NCI-H510A (cell line): ENCODE measurements around the gene RPN1.
"Not testable (repeated sequence)": the region's sequence is repeated elsewhere in the genome, so short reads cannot be mapped to it uniquely, and the experiment has no call there.

Source experiments
- DNase-seq: peaks from one replicate; lab custom pipeline; 2025; lab: John Stamatoyannopoulos, UW

RPN1 gene

DNA sequence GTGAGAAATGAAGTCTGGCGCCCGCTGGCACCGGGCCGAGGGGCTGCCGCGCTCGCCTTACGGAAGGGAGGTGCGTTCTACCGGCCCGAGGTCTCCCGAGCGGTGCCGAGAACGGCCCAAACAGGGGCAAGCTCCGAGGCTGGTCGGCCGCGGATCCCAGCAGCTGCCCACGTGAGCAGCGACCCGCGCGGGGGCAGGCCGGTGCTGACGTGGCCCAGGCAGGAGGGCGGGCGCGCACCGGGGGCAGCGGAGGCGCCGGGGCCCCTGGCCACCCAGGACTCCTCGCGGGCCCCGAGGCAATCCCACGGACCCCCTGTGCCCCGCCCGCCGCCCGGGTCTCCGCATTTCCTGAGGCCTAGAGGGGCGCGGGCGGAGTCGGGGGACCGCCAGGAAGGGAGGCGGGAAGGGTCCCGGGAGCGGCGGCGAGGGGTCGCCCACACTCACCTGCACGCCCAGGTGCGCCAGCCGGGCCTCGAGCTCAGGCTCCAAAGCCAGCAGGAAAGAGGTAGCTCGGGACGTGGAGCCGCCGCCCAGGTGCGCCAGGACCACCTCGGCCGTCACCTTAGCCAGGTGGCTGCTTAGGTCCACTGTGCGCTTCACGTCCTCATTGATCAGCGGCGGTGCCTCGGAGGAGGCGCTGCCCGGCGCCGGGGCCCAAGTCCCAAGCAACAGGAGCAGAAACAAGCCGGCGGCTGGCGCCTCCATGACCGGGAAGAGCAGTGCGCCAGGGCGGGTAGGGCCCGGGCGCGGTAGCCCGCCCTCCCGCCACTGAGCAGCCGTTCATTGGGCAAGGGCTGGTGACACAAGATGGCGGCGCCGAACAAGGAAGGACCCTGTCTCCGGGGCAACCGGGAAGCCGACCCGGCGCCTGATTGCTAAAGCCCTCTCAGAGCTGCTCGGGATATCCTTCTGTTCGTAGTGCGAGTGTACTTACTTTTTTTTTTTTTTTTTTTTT is at the start of gene RPN1:
Gene RPN1 (minus strand): TSS at position 723 of the 955 bp plus-strand sequence. CDS start 18 bp downstream, at position 705.
- peak; percentile 56 for DNase-seq

DNA sequence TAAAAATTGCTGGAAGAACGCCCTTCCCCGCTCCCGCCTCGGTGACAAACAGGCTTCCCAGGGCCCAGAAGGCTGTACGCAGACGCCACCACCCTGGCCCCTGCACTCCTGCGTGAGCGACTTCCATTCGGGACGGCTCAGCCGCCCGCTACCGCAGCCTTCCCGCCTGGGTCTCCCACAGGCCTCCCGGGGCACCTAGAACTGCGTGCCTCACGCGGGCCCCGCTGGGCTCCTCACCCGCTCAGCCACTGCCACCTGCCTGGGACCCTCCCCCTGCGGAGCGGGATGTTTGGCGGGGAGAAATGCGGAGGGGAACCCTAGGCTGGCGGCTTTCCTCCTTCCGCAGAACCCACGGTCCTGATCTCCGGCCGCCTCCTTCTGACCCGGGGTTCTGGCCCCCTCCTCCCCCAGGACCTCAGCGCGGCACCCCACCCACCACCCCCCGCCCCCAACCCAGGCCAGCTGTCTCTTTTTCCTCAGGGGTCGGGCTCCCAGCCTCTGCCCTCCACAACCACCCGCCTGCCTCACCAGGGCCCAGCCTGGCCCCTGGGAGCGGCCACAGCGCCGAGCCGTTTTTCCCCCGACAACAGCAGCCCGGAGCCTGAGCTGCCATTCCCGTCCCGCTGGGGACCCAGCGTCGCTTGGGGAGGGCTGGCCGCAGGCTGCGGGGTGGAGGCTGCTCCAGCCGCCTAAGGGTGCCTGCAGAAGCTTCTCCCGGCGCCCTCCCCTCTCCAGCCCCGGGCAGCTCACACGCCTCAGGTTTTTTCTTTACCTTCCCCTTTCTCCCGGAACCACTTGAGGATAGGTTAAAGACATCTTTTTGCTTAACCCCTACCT is 47.8 kb upstream of the RPN1 start:
- peak; percentile 27 for DNase-seq

DNA sequence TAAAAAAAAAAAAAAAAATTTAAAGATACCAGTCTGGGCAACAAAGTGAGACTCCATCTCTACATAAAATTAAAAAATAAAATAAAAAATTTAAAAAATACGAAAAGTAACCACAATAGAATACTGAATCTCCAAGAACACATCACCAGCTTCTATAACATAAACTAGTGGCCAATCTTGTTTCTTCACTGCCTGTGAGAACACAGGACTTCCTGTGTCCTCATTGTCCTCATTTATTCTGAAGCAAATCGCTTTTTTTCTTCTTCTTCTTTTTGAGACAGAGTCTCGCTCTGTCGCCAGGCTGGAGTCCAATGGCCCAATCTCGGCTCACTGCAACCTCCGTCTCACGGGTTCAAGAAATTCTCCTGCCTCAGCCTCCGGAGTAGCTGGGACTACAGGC is 46.7 kb upstream of the RPN1 start:
- no peak for DNase-seq

DNA sequence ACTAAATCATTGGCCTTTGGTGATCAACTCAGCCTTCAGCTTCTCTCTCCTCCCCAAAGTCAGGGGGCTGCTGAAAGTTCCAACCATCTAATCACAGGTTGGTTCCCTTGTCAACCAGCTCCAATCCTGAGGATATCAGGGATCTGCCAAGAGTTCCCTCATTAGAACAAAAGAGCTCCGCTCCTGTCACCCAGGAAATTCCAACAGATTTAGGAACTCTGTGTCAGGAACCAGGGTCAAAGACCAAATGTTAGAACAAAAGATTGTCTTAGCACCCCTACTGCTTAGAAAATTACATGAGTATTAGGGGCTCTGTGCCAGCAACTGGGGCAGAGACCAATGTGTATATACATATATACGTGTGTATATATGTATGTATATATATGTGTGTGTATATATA is 43.1 kb upstream of the RPN1 start:
- no peak for DNase-seq

DNA sequence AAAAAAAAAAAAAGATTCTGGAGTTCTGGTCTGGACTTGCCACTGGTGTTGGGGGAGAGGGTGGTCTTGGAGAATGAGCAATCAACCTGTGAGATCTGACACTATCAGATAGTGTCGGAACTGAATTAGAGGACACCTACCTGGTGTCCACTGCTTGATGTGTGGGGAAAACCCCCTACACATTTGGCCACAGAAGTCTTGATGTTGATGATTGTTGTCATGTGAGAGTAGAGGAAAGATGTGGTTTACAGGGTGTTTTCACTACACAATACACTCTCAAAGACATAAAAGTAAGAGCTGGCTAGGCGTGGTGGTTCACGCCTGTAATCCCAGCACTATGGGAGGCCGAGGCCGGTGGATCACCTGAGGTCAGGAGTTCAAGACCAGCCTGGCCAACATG is 38.4 kb upstream of the RPN1 start:
- no peak for DNase-seq

DNA sequence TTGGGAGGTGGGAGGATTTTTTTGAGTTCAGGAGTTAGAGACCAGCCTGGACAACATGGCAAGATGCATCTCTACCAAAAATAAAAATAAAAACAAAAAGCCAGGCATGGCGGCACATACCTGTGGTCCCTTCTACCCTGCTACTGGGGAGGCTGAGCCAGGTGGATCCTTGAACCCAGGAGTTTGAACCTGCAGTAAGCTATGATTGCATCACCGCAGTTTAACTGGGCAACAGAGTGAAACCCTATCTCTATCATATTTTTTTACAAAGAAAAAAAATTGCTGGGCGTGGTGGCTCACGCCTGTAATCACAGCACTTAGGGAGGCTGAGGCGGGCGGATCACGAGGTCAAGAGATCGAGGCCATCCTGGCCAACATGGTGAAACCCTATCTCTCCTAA is 35.8 kb upstream of the RPN1 start:
- DNase-seq, result no peak

DNA sequence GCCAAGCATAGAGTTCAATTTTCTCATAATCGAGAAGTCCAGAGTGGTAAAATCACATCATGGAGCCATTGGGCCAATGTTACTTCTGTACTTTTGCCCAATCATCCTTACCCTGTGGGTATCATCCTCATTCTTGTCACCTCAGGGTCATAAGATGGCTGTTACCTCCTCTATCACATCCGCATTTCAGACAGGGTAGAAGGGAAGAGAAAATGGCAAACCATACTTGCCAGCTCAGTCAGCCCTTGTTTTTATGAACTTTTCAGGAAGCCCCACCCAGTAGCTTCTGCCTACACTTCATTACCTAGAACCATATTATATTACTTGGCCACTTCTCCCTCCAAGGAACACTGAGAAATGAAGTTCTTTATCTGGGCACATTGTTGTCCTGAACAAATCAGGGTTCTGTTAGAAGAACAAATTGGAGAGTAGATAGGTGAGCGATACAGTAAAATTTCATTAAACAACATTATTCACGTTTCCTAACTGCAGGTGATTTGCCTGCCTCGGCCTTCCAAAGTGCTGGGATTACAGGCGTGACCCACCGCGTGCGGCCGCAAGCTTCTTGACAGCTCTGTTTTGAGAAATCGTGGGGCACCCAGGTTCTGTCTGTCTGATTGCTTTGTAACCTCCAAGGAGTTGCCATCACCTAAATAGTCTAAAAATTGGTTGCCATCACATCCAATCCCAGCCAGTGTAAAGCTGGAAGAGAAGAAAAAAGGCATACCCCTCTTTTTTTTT is 34.5 kb upstream of the RPN1 start:
- DNase-seq, result no peak

DNA sequence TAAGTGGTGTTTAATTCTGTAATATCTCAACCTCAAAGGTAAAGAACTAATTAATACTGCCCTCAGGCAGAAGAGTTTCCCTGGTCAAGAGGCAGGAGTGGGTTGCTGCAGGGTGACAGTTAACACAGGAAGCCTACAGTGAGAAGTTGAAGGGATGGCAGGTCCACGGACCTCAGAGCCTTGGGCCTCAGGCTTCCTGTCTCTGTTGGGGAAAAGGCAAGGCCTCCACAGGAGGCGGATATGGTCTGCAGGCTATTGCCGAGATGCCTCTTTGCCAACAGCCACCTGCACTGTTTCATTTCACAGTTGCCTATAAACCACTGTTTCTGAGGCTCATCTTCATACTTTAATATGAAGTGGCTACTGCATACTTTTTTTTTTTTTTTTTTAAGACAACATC is 33.3 kb upstream of the RPN1 start:
- DNase-seq, result no peak

DNA sequence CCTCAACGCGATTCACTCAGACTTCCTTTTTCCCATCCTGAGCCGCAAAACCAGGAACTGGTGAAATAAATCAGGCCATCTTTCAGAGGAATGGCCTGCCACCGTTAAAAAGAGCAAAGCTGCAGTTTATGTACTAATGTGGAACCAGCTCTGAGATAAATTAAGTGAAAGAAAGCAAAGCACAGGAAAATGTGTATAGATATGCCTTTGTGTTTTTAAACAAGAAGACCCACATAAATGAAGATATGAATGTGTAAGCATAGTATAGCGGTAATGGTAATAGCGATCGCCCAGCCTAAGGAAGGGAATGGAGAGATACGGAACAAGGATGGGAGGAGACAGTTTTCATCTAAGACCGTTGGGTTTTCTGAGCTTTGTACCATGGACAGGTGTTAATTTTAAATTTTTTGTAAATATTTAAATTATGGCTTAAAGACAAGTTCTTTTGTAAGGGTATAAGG is 30.8 kb upstream of the RPN1 start:
- DNase-seq, result no peak

DNA sequence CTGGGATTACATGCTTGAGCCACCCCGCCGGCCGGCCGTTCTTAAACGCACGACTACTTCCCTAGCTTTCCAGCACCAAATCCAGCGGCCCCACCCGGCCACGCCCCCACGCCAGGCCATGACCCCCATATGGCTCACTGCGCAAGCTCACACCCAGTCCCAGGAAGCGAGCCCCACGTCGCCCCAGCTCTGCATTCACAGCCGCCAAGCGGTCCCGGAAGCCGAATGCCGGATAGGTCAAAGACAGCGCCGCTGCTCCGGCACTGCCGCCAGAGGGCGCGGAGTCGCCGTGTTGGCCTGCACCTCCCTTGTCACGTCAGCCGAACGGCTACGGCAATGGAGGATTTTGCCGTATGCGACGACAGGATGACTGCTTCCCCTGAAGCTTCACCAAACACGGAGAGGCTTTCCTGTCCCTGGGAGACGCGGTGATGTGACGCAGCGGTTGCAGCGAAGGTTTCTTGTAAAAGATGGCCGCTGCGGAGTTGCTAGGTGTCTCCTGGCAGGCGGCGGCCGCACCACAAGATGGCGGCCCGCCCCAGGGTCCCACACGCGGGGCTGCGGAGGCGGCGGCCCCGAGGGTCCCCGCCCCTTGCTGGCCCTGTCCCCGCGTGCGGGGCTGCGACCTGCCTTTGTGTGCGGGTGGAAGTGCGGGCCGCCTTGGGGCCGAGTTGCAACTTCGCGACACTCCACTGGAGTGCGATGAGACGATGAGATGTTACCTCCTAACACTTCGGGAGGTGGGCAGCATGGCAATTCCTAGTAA is 30.2 kb upstream of the RPN1 start:
- DNase-seq, result peak; percentile 89

DNA sequence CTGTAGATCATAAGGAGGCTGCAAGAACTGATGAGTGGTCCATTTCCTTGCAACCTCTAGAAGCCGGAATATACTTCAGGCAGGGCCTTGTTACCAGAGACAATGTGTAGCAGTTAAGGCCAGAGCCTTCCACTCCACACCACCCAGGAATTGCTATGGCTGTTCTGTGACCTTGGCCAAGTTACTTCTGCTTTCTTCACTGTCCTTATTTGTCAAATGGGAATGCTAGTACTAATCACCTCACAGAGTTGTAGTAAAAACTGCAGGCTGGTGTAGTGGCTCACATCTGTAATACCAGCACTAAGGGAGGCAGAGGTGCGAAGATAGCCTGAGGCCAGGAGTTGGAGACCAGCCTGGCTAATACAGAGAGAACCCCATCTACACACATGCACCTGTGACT is 28.7 kb upstream of the RPN1 start:
- DNase-seq, result no peak

DNA sequence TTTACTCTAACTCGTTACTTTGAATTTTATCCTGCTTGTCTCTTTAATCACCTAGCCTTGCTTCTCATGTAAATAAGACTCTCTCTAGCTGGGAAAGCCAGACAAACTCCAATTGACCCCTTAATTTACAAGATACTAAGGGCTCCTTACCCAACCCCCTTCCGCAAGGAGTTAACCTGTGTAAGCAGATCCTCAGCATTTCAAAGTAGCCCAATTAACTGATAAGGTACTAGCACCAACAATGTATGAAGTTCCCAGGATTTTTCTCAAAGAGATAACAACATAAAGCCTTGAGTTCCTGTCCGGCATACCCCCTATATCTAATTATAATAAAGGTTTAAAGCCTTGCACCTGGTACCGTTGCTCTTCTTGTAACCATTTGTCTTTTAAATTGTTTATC is 25.2 kb upstream of the RPN1 start:
- DNase-seq, result not testable (repeated sequence)

DNA sequence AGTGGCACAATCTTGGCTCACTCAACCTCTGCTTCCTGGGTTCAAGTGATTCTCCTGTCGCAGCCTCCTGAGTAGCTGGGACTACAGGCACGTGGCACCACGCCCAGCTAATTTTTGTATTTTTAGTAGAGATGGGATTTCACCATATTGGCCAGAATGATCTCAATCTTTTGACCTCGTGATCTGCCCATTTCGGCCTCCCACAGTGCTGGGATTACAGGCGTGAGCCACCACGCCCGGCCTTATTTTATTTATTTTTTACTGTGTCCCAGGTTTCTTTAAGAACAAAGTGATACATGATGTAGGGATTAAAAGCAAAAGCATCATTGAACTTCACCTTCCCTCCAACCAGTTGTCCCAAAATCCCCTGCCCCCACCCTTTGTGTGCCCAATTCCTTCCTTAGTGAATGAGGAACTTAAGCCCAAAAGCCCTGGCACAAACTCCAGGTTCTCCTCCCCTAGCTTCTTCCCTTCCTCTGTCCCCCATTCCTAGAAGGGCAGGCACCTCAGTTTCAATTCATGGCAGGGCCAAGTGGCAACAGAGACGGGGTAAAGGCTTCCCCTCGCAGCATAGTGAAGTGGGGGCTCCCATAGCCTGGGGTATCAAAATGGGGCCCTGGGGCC is 23.7 kb upstream of the RPN1 start:
- DNase-seq, result no peak

DNA sequence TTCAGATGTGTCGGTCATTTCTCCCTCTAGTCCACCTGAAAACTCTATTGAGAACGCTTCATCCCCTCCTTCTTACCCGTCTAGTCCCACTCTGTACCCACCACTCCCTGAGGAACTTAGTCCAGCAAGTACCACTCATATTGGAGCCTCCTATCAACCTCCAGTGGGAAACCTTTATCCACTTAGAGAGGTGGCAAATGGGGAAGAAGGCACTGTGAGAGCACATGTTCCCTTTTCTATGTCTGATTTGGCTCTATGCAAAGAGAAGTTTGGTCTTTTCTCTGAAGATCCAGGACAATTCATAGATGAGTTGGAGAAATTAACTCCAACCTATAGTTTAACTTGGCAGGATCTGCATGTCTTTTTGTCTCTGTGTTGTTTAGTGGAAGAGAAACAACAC is 17.0 kb upstream of the RPN1 start:
- DNase-seq, result no peak

DNA sequence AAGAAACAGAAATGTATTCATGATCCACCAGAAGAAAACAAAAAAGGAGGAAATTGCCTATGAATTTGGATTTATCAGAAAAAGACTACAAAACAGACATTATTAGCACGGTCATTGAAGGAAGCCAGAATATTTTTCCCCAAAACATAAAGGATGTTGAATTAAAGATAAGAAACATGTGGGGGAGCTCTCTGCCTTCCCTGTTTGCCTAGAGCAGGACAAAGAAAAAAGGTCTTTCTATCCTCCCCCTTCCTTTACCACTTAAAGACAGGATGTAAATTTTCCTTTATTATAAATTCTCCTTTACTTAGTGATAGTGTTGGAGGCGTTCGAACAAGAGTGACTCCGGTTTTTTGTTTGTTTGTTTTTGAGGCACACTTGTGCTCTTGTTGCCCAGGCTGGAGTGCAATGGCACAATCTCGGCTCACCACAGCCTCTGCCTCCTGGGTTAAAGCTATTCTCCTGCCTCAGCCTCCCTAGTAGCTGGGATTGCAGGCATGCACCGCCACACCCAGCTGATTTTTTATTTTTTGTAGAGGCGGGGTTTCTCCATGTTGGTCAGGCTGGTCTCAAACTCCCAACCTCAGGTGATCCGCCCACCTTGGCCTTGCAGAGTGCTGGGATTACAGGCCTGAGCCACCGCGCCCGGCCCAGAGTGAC is 14.9 kb upstream of the RPN1 start:
- DNase-seq, result no peak

DNA sequence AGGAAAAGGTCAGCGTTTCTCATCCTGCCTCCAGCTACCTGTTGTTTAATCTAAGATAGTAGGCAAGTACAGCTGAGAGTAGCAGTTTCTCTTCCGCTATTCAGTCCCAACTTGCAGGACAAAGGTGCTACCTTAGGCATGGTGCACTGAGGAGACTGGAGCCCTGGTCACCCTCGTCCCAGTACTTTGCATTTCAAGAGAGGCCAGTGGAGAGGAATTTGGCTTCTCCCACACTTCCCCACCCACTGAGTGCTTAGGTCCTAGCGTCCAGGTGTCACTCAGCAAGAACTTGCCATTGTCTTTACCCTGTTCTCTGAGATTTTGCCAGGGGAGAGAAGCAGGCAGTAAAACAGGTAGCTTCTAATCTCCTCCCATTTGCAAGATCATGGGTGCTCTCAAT is 12.5 kb upstream of the RPN1 start:
- DNase-seq, result no peak

DNA sequence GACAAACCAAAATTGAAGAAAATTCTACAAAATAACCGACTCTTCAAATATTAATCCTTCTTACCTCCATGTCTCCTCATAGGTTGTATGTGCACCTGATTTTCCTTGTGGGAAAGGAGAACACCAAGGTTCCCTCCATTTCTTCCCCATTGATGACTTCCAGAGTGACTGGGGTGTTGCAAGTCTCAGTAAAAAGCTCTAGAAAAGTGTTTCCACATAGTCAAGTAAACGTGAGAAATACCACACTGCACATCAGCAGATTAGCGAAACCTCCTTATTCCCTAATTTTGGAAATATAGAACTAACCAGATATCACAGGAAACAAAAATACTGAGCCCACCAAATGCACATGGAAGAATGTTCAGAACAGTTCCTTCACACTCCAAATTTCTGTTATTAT is 4.9 kb upstream of the RPN1 start:
- no peak for DNase-seq

DNA sequence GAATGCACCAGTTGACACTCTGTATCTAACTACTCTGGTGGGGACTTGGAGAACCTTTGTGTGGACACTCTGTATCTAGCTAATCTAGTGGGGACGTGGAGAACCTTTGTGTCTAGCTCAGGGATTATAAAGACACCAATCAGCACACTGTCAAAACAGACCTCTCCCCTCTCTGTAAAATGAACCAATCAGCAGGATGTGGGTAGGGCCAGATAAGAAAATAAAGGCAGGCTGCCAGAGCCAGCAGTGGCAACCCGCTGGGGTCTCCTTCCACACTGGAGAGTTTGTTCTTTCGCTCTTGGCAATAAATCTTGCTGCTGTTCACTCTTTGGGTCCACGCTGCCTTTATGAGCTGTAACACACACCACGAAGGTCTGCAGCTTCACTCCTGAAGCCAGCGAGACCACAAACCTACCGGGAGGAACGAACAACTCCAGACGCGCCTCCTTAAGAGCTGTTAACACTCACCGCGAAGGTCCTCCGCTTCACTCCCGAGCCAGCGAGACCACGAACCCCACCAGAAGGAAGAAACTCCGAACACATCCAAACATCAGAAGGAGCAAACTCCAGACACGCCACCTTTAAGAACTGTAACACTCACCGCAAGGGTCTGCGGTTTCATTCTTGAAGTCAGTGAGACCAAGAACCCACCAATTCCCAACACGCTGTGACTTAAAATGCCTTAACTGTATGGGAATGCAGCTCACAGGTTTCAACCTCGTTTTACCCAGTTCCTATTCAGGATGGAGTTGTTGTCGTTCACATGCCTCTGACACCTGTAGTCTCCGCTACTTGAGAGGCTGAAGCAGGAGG is 3.6 kb upstream of the RPN1 start:
- not testable (repeated sequence) for DNase-seq

DNA sequence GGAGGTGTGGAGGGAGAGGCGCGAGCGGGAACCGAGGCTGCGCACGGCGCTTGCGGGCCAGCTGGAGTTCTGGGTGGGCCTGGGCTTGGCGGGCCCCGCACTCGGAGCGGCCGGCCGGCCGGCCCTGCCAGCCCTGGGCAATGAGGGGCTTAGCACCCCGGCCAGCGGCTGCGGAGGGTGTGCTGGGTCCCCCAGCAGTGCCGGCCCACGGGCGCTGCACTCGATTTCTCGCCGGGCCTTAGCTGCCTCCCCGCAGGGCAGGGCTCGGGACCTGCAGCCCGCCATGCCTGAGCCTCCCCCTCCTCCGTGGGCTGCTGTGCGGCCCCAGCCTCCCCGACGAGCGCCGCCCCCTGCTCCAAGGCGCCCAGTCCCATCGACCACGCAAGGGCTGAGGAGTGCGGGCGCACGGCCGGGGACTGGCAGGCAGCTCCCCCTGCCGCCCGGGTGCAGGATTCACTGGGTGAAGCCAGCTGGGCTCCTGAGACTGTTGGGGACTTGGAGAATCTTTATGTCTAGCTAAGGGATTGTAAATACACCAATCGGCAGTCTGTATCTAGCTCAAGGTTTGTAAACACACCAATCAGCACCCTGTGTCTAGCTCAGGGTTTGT is 2.9 kb upstream of the RPN1 start:
- not testable (repeated sequence) for DNase-seq
